Measurements from ENCODE around the gene STAP2. TPM values are rescaled to one million over a fixed set of nuclear protein-coding genes. Genes with fewer than 3 reads are reported as not detected.

STAP2 gene
- total RNA-seq, 1 experiment from 2014 or later, result 72.6 TPM

- H3K27ac ChIP-seq (ENCODE audit: low read length), result no peak overlapping the region
- no peaks in the 10 kb centered on the region for H3K36me3 ChIP-seq (ENCODE audit: low read depth, low read length)
- no peak overlapping the region for H3K4me2 ChIP-seq (ENCODE audit: low read length)
- no peaks in the 10 kb centered on the region for H3F3A ChIP-seq (ENCODE audit: low read length, unreplicated experiment)
- no peaks in the 10 kb centered on the region for H4K20me1 ChIP-seq (ENCODE audit: low read length)
- H3K9me2 ChIP-seq (replicated peaks; ENCODE audit: low read length), result no peaks in the 10 kb centered on the region
- H3K4me3 ChIP-seq (ENCODE audit: low read length), result no peak overlapping the region
- no peak overlapping the region for H3K9ac ChIP-seq (ENCODE audit: low read length)
- no peak for DNase-seq
- no peak overlapping the region for H2AFZ ChIP-seq (ENCODE audit: low read length)
- no peaks in the 10 kb centered on the region for H3K9me3 ChIP-seq (ENCODE audit: low read length)
- no peak for ATAC-seq
- CTCF ChIA-PET, result no interaction called here
- intact Hi-C loops (cut with micrococcal nuclease), result loop anchor here (10.0 kb wide), 1 partner anchor 101 kb away; the partner anchor contains the start of gene YJU2
- no peaks in the 10 kb centered on the region for H3K27me3 ChIP-seq (ENCODE audit: low read length)
- H3K79me2 ChIP-seq (ENCODE audit: low read length), result peaks cover 8% of the 10 kb centered on the region
- no peak for TF ChIP-seq EZH2phosphoT487 (IDR thresholded peaks at IDR 0.05; ENCODE audit: borderline replicate concordance, low read length)
- no peak for TF ChIP-seq CTCF (conservative IDR thresholded peaks at IDR 0.05; ENCODE audit: low read depth, low read length)
- TF ChIP-seq EZH2 (IDR thresholded peaks at IDR 0.05; ENCODE audit: low read length, unreplicated experiment), result no peak
- no TSS peak for BruUV-seq (replicated peaks)
- POLR2A ChIA-PET (ENCODE audit: unreplicated experiment), result no interaction called here
- H3K4me1 ChIP-seq (ENCODE audit: insufficient read depth, low read length), result peaks cover 5% of the 10 kb centered on the region; the same call in 1 of the 2 replicates
These were observed 7.4 kb upstream of the STAP2 start for GRCh38 chr19:4346020-4346383.

GRCh38 chr19:4345342-4346019, 6.9 kb upstream of the STAP2 start:
- Histone ChIP-seq H3K4me1 (ENCODE audit: insufficient read depth, low read length) (peaks cover 5% of the 10 kb centered on the region; the same call in 1 of the 2 replicates), H3K27ac (ENCODE audit: low read length) (no peak overlapping the region), H4K20me1 (ENCODE audit: low read length) (no peaks in the 10 kb centered on the region), H3K9ac (ENCODE audit: low read length) (no peak overlapping the region), H2AFZ (ENCODE audit: low read length) (no peak overlapping the region), H3K4me2 (ENCODE audit: low read length) (no peak overlapping the region), H3K9me3 (ENCODE audit: low read length) (no peaks in the 10 kb centered on the region), H3K79me2 (ENCODE audit: low read length) (peaks cover 8% of the 10 kb centered on the region), H3K4me3 (ENCODE audit: low read length) (no peak overlapping the region), H3K36me3 (ENCODE audit: low read depth, low read length) (no peaks in the 10 kb centered on the region), H3K9me2 (replicated peaks; ENCODE audit: low read length) (no peaks in the 10 kb centered on the region), H3F3A (ENCODE audit: low read length, unreplicated experiment) (no peaks in the 10 kb centered on the region), H3K27me3 (ENCODE audit: low read length) (no peaks in the 10 kb centered on the region)
- no peak for TF ChIP-seq EZH2 (IDR thresholded peaks at IDR 0.05; ENCODE audit: low read length, unreplicated experiment)
- no peak for TF ChIP-seq CTCF (conservative IDR thresholded peaks at IDR 0.05; ENCODE audit: low read depth, low read length)
- no peak for TF ChIP-seq EZH2phosphoT487 (IDR thresholded peaks at IDR 0.05; ENCODE audit: borderline replicate concordance, low read length)
- intact Hi-C loops (cut with micrococcal nuclease), result loop anchor here (10.0 kb wide), 1 partner anchor 101 kb away; the partner anchor contains the start of gene YJU2
- ATAC-seq, result no peak
- POLR2A ChIA-PET (ENCODE audit: unreplicated experiment), result no interaction called here
- DNase-seq, result no peak
- CTCF ChIA-PET, result no interaction called here
- BruUV-seq (replicated peaks), result no TSS peak

All from PC-3 (cell line).